Karpas-422 (cell line): ENCODE results near the gene CDK11B. TPM values are rescaled to one million over a fixed set of nuclear protein-coding genes. Genes with fewer than 3 reads are reported as not detected.
A peak's percentile ranks its signal among the peaks of the same experiment; 100 is the strongest.
"Not testable (repeated sequence)": the region's sequence is repeated elsewhere in the genome, so short reads cannot be mapped to it uniquely, and the experiment has no call there.

Experiments
- DNase-seq: peaks from one replicate; pipeline ENCODE4 v3.0.0-alpha.2; 2015
- H2AFZ ChIP-seq: fragments of 200-600 bp; sonication (generic); 2 replicates; pipeline ENCODE4 v1.6.1; 2014; ENCODE audit warnings: antibody characterized with exemption, low read length, mixed read lengths
- H3K27ac ChIP-seq: fragments of 200-600 bp; sonication (generic); 2 replicates; pipeline ENCODE4 v1.5.1; 2014; ENCODE audit warnings: mild to moderate bottlenecking, low read length, moderate library complexity
- H3K27me3 ChIP-seq: fragments of 200-600 bp; sonication (generic); 2 replicates; pipeline ENCODE4 v1.6.1; 2014; ENCODE audit warnings: low read length, mixed read lengths
- H3K36me3 ChIP-seq: fragments of 200-600 bp; sonication (generic); 2 replicates; pipeline ENCODE4 v1.6.1; 2014; ENCODE audit warnings: low read length, mixed read lengths; ENCODE audit not compliant: insufficient read depth
- H3K4me1 ChIP-seq: fragments of 200-600 bp; sonication (generic); 2 replicates; pipeline ENCODE4 v1.6.1; 2014; ENCODE audit warnings: mild to moderate bottlenecking, low read length, mixed read lengths
- H3K4me2 ChIP-seq: fragments of 200-600 bp; sonication (generic); 2 replicates; pipeline ENCODE4 v1.6.1; 2014; ENCODE audit warnings: low read length, low read depth, mild to moderate bottlenecking; ENCODE audit not compliant: poor library complexity, severe bottlenecking
- H3K4me3 ChIP-seq: fragments of 200-600 bp; sonication (generic); 2 replicates; pipeline ENCODE4 v1.5.1; 2014; ENCODE audit warnings: mild to moderate bottlenecking, antibody characterized with exemption, low read length, mixed read lengths
- H3K79me2 ChIP-seq: fragments of 200-600 bp; sonication (generic); 2 replicates; pipeline ENCODE4 v1.6.1; 2014; ENCODE audit warnings: mild to moderate bottlenecking, low read length, mixed read lengths
- H3K9ac ChIP-seq: fragments of 200-600 bp; sonication (generic); 2 replicates; pipeline ENCODE4 v1.6.0; 2014; ENCODE audit warnings: low read length
- H3K9me2 ChIP-seq: fragments of 200-600 bp; sonication (generic), shearing (Covaris generic); replicated peaks from 2 replicates; pipeline ENCODE4 v1.6.0; 2014; ENCODE audit warnings: mild to moderate bottlenecking, low read length, moderate library complexity; ENCODE audit not compliant: insufficient read depth
- H3K9me3 ChIP-seq: fragments of 300-700, 200-600 bp; sonication (generic); 2 replicates; pipeline ENCODE4 v1.6.1; 2014; ENCODE audit warnings: low read length, mixed read lengths
- H4K20me1 ChIP-seq: fragments of 200-600 bp; sonication (generic); 2 replicates; pipeline ENCODE4 v1.6.1; 2014; ENCODE audit warnings: mild to moderate bottlenecking, antibody characterized with exemption, low read length, low read depth; ENCODE audit not compliant: insufficient read depth
- total RNA-seq: library from RNA; depleted of rRNA; stranded (reverse); fragments of >200 nt; shearing (Covaris generic); gene quantifications from 2 replicates; pipeline ENCODE4 v1.2.3, GENCODE V29; 2014; ENCODE audit warnings: low replicate concordance; rRNA removed

Gene CDK11B
- 11.4 and 16.1 TPM in 2 replicates for total RNA-seq

DNA sequence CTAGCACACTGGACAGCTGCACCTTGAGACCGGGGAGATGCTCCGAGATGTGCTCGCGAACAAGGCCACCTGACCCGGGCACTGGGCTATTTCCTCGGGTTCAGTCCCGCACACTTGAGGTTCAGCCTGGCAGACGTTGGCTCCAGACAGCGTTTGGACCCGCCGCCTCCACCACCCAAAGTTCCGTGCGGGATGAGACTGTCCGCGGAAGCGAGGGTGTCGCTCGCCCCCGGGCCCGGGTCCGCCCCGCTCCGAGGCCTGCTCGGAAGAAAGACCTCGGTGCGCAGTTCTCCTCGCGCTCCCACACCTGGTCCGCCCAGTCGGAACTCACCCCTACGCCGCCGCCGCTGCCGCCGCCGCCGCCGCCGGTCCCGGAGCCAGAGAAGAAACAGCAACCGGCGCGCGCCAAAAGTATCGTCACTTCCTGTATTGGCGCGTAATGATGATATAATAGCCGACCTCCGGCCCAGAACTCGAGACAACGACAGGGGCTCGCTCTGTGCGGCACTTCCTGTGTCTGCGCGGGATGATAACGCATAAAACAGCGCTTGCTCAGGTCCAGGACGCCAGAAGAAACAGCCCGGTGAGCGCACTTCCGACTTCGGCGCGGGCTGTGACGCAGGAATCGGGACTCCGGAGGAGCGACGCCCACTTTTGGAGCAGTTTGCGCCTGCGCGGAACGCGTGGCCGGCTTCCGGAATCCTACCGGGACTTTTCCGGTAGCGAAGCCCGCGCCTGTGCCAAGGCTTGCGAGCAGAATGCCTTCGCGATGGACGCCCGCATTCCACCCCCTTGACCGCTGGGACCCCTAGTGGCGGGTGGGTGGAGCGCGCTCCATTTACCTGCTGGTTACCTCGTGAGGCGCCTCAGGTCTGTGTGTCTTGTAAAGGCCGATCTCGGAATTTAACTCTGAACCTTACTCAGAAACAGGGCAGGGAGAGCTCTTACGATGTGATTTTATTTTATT lies at the start of gene CDK11B:
CDK11B (minus strand) TSS at position 422 of the 967 bp plus-strand sequence. CDS start 1,519 bp downstream, outside the sequence.
- peak within 1 kb of the TSS; percentile 3; the same call in 1 of the 2 replicates for H2AFZ ChIP-seq
- H3K36me3 ChIP-seq = peaks cover 13% of the 10 kb centered on the region; the same call in 1 of the 2 replicates
- H3K4me2 ChIP-seq = peak within 1 kb of the TSS; percentile 49
- not testable (repeated sequence) for H3K4me1 ChIP-seq, H3K9me3 ChIP-seq, H4K20me1 ChIP-seq, H3K9me2 ChIP-seq, H3K27me3 ChIP-seq
- H3K79me2 ChIP-seq = peaks cover 21% of the 10 kb centered on the region
- peak; percentile 99 for DNase-seq
- H3K9ac ChIP-seq = peak within 1 kb of the TSS; percentile 75
- H3K27ac ChIP-seq = peak within 1 kb of the TSS; percentile 70
- H3K4me3 ChIP-seq = peak within 1 kb of the TSS; percentile 70

DNA sequence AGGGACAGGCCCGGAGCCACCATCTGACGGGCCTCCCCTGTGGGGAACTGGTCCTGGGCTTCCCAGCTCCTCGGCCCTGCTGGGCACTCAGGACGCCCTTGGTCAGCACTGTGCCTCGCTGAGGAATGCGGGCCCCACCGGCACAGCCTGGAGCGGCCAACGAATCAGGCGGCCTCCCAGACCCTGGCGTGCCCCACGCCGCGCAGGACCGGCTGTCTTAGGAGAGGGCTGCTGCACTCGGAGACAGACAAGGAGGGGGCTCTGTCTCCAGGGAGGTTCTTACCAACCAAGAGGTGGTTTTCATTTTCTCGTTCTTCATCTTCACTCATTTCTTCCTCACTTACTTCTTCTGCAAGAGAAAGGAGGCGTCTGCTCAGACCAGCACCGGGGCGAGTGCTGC lies 49.1 kb upstream of the CDK11B start:
- not testable (repeated sequence) for H3K79me2 ChIP-seq, H3K9me3 ChIP-seq, H3K9me2 ChIP-seq, DNase-seq, H3K4me1 ChIP-seq, H3K4me3 ChIP-seq, H3K27ac ChIP-seq, H3K27me3 ChIP-seq, H3K9ac ChIP-seq, H2AFZ ChIP-seq, H3K4me2 ChIP-seq, H3K36me3 ChIP-seq, H4K20me1 ChIP-seq

DNA sequence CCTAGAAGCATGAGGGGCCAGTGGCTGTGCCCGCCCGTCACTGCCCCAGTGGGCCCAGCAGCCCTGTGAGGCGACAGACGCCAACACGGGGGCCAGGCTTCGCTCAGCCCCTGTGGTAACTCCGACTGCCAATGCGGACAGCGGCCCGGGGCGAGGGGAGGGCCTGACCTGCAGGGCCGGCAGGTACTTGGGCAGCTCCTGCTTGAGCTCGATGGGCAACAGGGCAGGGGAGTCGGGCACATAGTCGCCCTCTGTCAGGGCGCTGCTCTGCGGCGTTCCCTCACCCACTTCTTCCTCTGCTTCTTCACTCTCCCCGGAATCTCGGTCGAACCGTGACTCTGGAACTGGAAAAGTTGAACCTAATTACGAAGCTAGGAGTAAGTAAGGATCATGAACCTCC lies 48.4 kb upstream of the CDK11B start:
- not testable (repeated sequence) for H3K79me2 ChIP-seq, H3K4me1 ChIP-seq, H3K36me3 ChIP-seq, H3K9me3 ChIP-seq, H3K9ac ChIP-seq, H3K9me2 ChIP-seq, H3K27me3 ChIP-seq, H4K20me1 ChIP-seq, H3K4me3 ChIP-seq, DNase-seq, H3K27ac ChIP-seq, H2AFZ ChIP-seq, H3K4me2 ChIP-seq

DNA sequence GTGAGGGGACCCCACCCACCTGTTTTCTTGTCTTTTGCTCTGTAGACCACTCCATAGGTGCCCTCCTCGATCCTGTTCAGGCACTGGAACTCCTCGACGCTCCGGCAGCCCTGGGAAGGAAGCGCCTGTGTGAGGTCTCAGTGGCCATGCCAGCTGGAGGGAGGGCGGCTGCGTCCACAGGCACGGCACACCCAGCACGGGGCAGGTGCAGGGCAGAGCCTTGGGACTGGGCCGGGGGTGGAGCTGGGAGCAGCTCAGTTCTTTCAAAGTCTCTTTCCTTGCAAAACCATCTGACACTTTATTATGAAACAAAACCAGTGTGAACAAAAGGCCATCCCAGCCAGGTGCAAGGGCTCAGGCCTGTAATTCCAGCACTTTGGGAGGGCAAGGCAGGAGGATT lies 46.8 kb upstream of the CDK11B start:
- not testable (repeated sequence) for H3K79me2 ChIP-seq, H3K9ac ChIP-seq, H3K4me3 ChIP-seq, H3K4me2 ChIP-seq, H3K27me3 ChIP-seq, H3K36me3 ChIP-seq, DNase-seq, H3K4me1 ChIP-seq, H3K9me3 ChIP-seq, H3K9me2 ChIP-seq, H4K20me1 ChIP-seq, H3K27ac ChIP-seq, H2AFZ ChIP-seq

DNA sequence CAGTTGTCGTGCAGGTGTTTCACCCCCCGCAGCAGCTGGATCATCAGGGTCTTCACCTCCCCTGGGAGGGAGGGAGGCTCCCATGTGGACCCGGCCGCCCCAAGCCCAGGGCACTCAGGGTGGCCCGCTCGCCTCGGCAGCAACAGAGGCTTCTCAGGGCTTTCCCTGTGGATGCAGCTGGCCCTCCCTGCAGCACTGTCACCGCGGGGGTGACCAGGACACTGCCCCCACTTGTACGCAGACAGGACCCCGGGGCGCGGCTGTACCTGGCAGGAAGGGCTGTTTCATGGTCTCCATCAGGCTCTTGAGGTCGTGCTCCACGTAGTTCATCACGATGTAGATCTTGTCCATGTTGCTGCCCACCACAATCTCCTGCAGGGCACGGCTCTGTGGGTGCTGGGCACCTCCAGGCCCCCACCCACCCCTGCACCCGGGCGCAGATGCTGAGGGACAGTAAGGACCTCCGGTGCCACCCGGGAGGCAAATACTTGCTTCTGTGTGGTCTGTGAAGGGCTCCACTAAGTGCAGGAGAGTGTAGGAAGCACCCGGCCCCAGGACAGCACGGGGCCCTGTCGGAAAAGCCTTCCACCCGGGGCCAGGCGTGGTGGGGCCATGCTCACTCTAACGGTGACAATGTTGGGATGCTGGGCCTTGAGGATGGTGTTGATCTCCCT lies 45.6 kb upstream of the CDK11B start:
- DNase-seq = peak; percentile 19
- not testable (repeated sequence) for H3K27me3 ChIP-seq, H2AFZ ChIP-seq, H3K9ac ChIP-seq, H3K79me2 ChIP-seq, H4K20me1 ChIP-seq, H3K27ac ChIP-seq, H3K36me3 ChIP-seq, H3K4me3 ChIP-seq, H3K9me3 ChIP-seq, H3K4me2 ChIP-seq, H3K4me1 ChIP-seq, H3K9me2 ChIP-seq

DNA sequence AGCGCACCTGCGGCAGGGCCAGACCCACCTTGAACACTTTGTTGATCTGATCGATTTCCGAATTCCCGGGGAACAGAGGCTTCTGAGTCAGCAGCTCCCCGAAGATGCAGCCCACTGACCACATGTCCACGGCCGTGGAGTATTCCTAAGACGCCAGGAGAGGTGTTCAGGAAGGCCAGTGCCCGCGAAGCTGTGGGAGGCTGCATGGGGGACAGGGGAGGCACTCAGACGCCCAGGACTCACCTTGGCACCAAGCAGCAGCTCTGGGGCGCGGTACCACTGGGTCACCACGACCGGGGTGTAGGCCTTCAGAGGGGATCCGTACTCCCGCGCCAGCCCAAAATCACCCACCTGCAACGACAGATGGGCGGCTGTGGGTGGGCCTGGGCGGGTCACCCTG lies 45.0 kb upstream of the CDK11B start:
- Histone ChIP-seq H3K27ac (no peak overlapping the region), H4K20me1 (no peaks in the 10 kb centered on the region), H3K79me2 (no peaks in the 10 kb centered on the region), H2AFZ (no peak overlapping the region), H3K9me2 (no peaks in the 10 kb centered on the region), H3K9me3 (no peaks in the 10 kb centered on the region), H3K4me2 (no peak overlapping the region), H3K9ac (no peak overlapping the region), H3K4me1 (no peaks in the 10 kb centered on the region), H3K4me3 (no peak overlapping the region), H3K36me3 (no peaks in the 10 kb centered on the region), H3K27me3 (no peaks in the 10 kb centered on the region)
- DNase-seq = peak; percentile 28

DNA sequence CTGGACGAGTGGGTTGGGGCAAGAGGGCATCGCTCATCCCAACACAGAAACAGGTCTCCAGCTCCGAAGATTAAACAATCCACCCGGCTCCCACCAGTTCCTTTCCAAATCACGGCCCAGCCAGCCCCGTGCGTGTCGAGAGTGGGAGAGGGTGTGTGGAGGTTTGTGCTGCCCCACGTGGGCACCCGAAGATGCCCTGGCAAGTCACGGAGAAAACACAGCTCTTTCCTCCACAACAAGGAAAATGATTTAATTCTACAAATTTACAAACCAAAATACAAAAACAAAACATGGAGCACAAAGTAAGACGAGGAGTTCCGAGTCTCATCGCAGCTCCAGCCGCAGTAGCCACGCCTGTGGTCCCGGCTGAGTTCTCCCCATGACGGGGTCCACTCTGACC lies 43.7 kb upstream of the CDK11B start:
- H3K4me1 ChIP-seq, H3K4me2 ChIP-seq, H3K4me3 ChIP-seq, H3K27me3 ChIP-seq, H2AFZ ChIP-seq, H3K79me2 ChIP-seq, H3K9ac ChIP-seq, H3K9me3 ChIP-seq, H3K9me2 ChIP-seq, H4K20me1 ChIP-seq, H3K27ac ChIP-seq, DNase-seq, H3K36me3 ChIP-seq: not testable (repeated sequence)

DNA sequence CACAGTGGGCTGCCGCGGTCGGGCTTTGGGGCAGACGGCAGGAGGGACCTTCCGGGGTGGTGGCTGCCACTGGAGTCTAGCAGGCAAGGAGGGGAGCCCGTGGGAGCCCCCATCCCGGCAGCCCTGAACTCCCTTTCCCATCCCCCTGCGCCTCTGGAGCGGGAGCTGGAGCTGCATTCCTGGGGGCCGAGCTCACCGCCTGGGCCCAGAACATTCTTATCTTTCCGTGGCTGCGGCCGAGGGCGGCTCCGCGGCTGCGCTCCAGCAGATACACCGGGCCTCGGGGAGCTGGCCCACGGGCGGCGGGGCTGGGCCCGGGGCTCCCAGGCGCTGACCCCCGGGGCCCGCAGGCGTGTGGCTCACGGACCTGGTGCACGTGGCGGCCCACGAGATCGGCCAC lies 41.8 kb upstream of the CDK11B start:
- H3K9ac ChIP-seq, H3K27ac ChIP-seq, H3K4me2 ChIP-seq, H3K9me2 ChIP-seq, H3K79me2 ChIP-seq, H3K4me3 ChIP-seq, H3K27me3 ChIP-seq, H3K36me3 ChIP-seq, H3K4me1 ChIP-seq, H4K20me1 ChIP-seq, H2AFZ ChIP-seq, H3K9me3 ChIP-seq, DNase-seq: not testable (repeated sequence)
